ENCODE results near the gene DCXR. TPM values are rescaled to one million over a fixed set of nuclear protein-coding genes. Genes with fewer than 3 reads are reported as not detected.

DCXR gene
- polyA plus RNA-seq, 3 donors: 88.8 to 93.1 (median 90.3) TPM

DNA sequence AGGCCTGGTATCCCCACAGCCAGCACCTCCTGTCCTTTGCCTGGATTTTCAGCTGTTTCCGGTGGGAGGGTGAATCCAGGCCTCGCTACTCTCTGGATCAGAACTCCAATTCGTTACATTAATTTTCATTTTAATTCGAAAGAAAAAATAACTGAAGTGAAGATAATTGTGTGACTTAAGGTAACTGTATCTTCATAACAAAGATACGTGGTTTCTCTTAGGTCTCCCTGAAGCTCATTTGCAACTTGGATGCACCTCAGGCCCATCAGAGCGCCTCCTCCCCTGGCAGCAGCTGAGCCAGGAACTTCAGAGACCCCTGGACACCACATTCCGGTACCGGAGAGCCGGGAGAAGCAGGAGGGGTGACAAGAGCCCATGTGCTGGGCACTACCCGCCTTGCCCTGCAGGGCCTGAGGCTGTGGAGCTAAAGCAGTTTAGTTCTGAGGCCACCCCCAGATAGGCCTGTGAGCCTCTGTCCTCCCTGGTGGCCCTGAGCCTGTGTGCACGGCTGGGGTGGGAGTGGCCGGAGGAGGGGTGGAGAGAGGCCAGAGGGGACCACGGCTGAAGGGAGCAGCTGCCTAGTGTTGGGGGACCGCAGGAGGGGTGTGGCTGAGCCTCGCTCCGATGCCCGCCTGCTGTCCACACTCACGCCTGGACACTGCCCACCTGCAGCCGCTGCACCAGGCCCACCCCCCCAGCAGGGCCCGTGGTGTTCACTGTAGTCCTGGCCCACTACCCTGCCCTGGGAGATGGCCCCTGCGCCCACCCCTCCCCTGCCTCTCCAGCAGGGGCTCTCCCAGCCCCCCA is 39.5 kb upstream of the DCXR start:
- Histone ChIP-seq H3K79me2 (ENCODE audit: insufficient read depth, low read length) (no peaks in the 10 kb centered on the region), H4K20me1 (ENCODE audit: insufficient read depth, low read length) (no peaks in the 10 kb centered on the region), H3K9ac (ENCODE audit: insufficient read depth, low read length, poor library complexity, severe bottlenecking) (no peak overlapping the region), H3K9me3 (replicated peaks in 1 of 2; ENCODE audit: control insufficient read depth in 1 of 2, insufficient read depth in 1 of 2, low read length in 2 of 2) (no peaks in the 10 kb centered on the region), H2AFZ (ENCODE audit: insufficient read depth, low read depth, low read length, poor library complexity, severe bottlenecking) (no peak overlapping the region), H3K36me3 (replicated peaks in 1 of 2; ENCODE audit: control insufficient read depth in 1 of 2, insufficient read depth in 2 of 2, low read length in 2 of 2) (peaks cover 24 to 26% of the 10 kb centered on the region in 2 donors), H3K4me3 (replicated peaks in 1 of 3; ENCODE audit: low read depth in 2 of 3, low read length in 3 of 3) (no peak overlapping the region), H3K27me3 (ENCODE audit: control insufficient read depth in 2 of 2, insufficient read depth in 2 of 2, low read length in 2 of 2) (no peaks in the 10 kb centered on the region), H3K27ac (ENCODE audit: low read depth in 1 of 2, low read length in 2 of 2) (no peak overlapping the region), H3K4me2 (replicated peaks; ENCODE audit: extremely low read depth, low read length, poor library complexity, severe bottlenecking) (no peak overlapping the region), H3K4me1 (ENCODE audit: control insufficient read depth in 1 of 2, insufficient read depth in 2 of 2, low read length in 2 of 2) (no peaks in the 10 kb centered on the region)
- 86% methylated on average over 13 of the region's 21 CpGs for WGBS (ENCODE audit: insufficient coverage)
- TF ChIP-seq, protein P1, sequence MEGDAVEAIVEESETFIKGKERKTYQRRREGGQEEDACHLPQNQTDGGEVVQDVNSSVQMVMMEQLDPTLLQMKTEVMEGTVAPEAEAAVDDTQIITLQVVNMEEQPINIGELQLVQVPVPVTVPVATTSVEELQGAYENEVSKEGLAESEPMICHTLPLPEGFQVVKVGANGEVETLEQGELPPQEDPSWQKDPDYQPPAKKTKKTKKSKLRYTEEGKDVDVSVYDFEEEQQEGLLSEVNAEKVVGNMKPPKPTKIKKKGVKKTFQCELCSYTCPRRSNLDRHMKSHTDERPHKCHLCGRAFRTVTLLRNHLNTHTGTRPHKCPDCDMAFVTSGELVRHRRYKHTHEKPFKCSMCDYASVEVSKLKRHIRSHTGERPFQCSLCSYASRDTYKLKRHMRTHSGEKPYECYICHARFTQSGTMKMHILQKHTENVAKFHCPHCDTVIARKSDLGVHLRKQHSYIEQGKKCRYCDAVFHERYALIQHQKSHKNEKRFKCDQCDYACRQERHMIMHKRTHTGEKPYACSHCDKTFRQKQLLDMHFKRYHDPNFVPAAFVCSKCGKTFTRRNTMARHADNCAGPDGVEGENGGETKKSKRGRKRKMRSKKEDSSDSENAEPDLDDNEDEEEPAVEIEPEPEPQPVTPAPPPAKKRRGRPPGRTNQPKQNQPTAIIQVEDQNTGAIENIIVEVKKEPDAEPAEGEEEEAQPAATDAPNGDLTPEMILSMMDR (IDR thresholded peaks at IDR 0.05): no peak
- intact Hi-C loops (cut with micrococcal nuclease): no loop called here
- no peak for DNase-seq
- Mint-ChIP-seq H3K4me3 (no peak overlapping the region), H3K36me3 (peaks cover 20 to 31% of the 10 kb centered on the region in 2 donors), H3K27ac (peak overlapping the region in 1 of 7 donors; percentile 31), H3K4me1 (no peaks in the 10 kb centered on the region), H3K27me3 (ENCODE audit: low read depth in 3 of 3) (peaks cover 3 to 10% (median 6%) of the 10 kb centered on the region in 3 donors), H3K9me3 (peaks cover 0 to 1% (median 0%) of the 10 kb centered on the region in 7 donors)

DNA sequence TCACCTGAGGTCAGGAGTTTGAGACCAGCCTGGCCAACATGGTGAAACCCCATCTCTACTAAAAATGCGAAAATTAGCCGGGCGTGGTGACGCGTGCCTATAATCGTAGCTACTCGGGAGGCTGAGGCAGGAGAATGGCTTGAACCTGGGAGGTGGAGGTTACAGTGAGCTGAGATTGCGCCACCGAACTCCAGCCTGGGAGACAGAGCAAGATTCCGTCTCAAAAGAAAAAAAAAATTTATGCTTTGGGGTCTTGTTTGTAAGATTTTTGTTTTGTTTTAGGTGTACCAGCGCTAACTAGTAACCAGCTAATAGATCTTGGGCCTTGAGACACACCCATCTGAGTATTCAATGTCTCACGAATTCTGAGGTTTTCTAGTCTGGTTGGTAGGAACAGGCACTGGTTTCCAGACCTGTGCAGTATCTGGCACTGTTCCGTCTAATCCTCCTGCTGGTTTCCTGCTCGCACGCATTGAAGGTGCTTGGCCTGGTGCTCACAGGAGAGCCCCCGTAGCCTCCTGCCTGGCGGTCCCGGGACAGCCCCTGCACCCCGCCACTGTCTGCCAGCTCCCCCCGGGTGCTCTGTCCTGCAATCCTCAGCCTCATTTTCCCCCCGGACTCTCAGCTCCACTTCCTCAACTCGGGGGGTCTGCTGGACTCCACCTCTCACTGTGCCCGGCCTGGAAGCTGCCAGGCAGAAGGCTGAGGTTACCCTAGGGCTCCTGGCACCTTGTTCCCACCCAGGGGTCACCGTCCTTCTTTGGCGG is 38.7 kb upstream of the DCXR start:
- Histone ChIP-seq H3K4me1 (ENCODE audit: control insufficient read depth in 1 of 2, insufficient read depth in 2 of 2, low read length in 2 of 2) (no peaks in the 10 kb centered on the region), H2AFZ (ENCODE audit: insufficient read depth, low read depth, low read length, poor library complexity, severe bottlenecking) (no peak overlapping the region), H3K36me3 (replicated peaks in 1 of 2; ENCODE audit: control insufficient read depth in 1 of 2, insufficient read depth in 2 of 2, low read length in 2 of 2) (peaks cover 20 to 22% of the 10 kb centered on the region in 2 donors), H3K27ac (ENCODE audit: low read depth in 1 of 2, low read length in 2 of 2) (no peak overlapping the region), H4K20me1 (ENCODE audit: insufficient read depth, low read length) (no peaks in the 10 kb centered on the region), H3K79me2 (ENCODE audit: insufficient read depth, low read length) (no peaks in the 10 kb centered on the region), H3K9me3 (replicated peaks in 1 of 2; ENCODE audit: control insufficient read depth in 1 of 2, insufficient read depth in 1 of 2, low read length in 2 of 2) (no peaks in the 10 kb centered on the region), H3K4me2 (replicated peaks; ENCODE audit: extremely low read depth, low read length, poor library complexity, severe bottlenecking) (no peak overlapping the region), H3K4me3 (replicated peaks in 1 of 3; ENCODE audit: low read depth in 2 of 3, low read length in 3 of 3) (no peak overlapping the region), H3K27me3 (ENCODE audit: control insufficient read depth in 2 of 2, insufficient read depth in 2 of 2, low read length in 2 of 2) (no peaks in the 10 kb centered on the region), H3K9ac (ENCODE audit: insufficient read depth, low read length, poor library complexity, severe bottlenecking) (no peak overlapping the region)
- DNase-seq: no peak
- Mint-ChIP-seq H3K36me3 (peaks cover 18 to 25% of the 10 kb centered on the region in 2 donors), H3K9me3 (peaks cover 0 to 1% (median 0%) of the 10 kb centered on the region in 7 donors), H3K4me3 (no peak overlapping the region), H3K27ac (peak overlapping the region in 3 of 7 donors; percentile 30 to 70 (median 50)), H3K4me1 (no peaks in the 10 kb centered on the region), H3K27me3 (ENCODE audit: low read depth in 3 of 3) (peaks cover 3 to 10% (median 8%) of the 10 kb centered on the region in 3 donors)
- TF ChIP-seq, protein P1 (IDR thresholded peaks at IDR 0.05): no peak
- 85% methylated on average over 16 of the region's 25 CpGs for WGBS (ENCODE audit: insufficient coverage)
- intact Hi-C loops (cut with micrococcal nuclease): no loop called here
